Measurements from ENCODE around the gene VDAC1.

- no peak for TF ChIP-seq JUNB (IDR thresholded peaks at IDR 0.05)
- TF ChIP-seq YY1 (IDR thresholded peaks at IDR 0.05; ENCODE audit: low read depth, low read length): no peak
- TF ChIP-seq ZBTB40 (IDR thresholded peaks at IDR 0.05; ENCODE audit: borderline replicate concordance): no peak
- no peak for TF ChIP-seq BHLHE40 (IDR thresholded peaks at IDR 0.05; ENCODE audit: borderline replicate concordance in 1 of 2, low read depth in 2 of 2, low read length in 1 of 2)
- no peak for TF ChIP-seq POLR2A (IDR thresholded peaks at IDR 0.05; ENCODE audit: low read depth, low read length)
- no peak for TF ChIP-seq CTCF (IDR thresholded peaks at IDR 0.05 in 2 of 3, conservative IDR thresholded peaks at IDR 0.05 in 1 of 3; ENCODE audit: control insufficient read depth in 2 of 3, extremely low read depth in 1 of 3, insufficient read depth in 1 of 3, low read depth in 3 of 3, low read length in 3 of 3)
- TF ChIP-seq E4F1 (IDR thresholded peaks at IDR 0.05; ENCODE audit: borderline replicate concordance, partially characterized antibody): no peak
- no peak for TF ChIP-seq GABPA (IDR thresholded peaks at IDR 0.05; ENCODE audit: low read depth)
- no peak for TF ChIP-seq FOXM1 (IDR thresholded peaks at IDR 0.05; ENCODE audit: low read depth, low read length)
Measured at GRCh38 chr5:133963493-133964128, 41.2 kb downstream of the VDAC1 start.
